ENCODE measurements around the gene SLC4A11. TPM values are rescaled to one million over a fixed set of nuclear protein-coding genes. Genes with fewer than 3 reads are reported as not detected.

SLC4A11 gene
- total RNA-seq, 2 donors from 2014 or later: 0.52 TPM; not detected in 1

DNA sequence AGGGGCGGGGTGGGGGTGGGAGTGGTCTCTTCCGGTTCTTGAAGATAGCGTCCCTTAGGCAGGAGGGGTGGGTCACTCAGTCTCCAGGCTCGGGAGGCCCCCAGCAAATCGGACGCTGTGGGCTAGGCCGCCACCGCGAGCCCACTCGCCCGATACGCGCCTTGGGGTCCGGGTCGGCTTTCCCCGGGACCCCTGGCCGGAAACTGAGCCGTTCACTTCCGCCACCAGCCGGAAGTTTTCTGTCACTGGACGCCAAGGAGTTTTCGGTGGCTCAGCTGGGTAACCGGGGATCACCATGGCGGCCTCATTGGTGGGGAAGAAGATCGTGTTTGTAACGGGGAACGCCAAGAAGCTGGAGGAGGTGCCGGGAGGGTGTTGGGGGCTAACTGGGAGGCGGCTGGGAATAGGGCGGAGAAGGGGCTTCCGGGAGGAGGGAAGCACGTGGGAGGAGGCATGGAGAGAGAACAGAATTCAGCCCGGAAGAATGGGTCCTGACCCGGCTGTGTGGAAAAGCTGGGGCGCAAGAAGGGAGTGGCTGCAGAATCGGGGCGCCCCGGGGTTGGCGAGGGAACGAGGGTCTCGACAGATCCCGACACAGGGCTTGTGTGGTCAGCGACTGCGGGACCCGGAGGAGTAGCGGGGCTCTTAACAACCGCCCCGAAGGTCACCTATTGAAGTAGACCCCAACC lies 29.6 kb downstream of the SLC4A11 start, which contains the start of gene ITPA:
ITPA (plus strand) TSS at position 242 of the 689 bp plus-strand sequence; CDS start at position 296, 54 bp downstream.
- no peaks in the 10 kb centered on the region for H3K27me3 ChIP-seq
- peak within 1 kb of the TSS; percentile 71 to 76 for H3K4me3 ChIP-seq
- no peaks in the 10 kb centered on the region for H3K9me3 ChIP-seq
- TF ChIP-seq, protein P1, sequence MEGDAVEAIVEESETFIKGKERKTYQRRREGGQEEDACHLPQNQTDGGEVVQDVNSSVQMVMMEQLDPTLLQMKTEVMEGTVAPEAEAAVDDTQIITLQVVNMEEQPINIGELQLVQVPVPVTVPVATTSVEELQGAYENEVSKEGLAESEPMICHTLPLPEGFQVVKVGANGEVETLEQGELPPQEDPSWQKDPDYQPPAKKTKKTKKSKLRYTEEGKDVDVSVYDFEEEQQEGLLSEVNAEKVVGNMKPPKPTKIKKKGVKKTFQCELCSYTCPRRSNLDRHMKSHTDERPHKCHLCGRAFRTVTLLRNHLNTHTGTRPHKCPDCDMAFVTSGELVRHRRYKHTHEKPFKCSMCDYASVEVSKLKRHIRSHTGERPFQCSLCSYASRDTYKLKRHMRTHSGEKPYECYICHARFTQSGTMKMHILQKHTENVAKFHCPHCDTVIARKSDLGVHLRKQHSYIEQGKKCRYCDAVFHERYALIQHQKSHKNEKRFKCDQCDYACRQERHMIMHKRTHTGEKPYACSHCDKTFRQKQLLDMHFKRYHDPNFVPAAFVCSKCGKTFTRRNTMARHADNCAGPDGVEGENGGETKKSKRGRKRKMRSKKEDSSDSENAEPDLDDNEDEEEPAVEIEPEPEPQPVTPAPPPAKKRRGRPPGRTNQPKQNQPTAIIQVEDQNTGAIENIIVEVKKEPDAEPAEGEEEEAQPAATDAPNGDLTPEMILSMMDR (IDR thresholded peaks at IDR 0.05): peak in 2 of 7 experiments; percentile 7 to 13
- TF ChIP-seq POLR2A (IDR thresholded peaks at IDR 0.05): peak in 1 of 3 donors; percentile 22
- intact Hi-C loops (cut with DNase I): no loop called here
- peak; percentile 55 for ATAC-seq
- DNase-seq: peak; percentile 40 to 56 (median 42)
- peak within 1 kb of the TSS; percentile 25 to 84 (median 74) for H3K27ac ChIP-seq
- H3K4me1 ChIP-seq: peaks cover 19% of the 10 kb centered on the region
- peaks cover 0 to 3% of the 10 kb centered on the region in 2 donors for H3K36me3 ChIP-seq (replicated peaks in 1 of 2; ENCODE audit: insufficient read depth in 1 of 2, low read depth in 2 of 2)
- 0% methylated on average over 41 to 48 of the region's 48 CpGs for WGBS, 2 donors

DNA sequence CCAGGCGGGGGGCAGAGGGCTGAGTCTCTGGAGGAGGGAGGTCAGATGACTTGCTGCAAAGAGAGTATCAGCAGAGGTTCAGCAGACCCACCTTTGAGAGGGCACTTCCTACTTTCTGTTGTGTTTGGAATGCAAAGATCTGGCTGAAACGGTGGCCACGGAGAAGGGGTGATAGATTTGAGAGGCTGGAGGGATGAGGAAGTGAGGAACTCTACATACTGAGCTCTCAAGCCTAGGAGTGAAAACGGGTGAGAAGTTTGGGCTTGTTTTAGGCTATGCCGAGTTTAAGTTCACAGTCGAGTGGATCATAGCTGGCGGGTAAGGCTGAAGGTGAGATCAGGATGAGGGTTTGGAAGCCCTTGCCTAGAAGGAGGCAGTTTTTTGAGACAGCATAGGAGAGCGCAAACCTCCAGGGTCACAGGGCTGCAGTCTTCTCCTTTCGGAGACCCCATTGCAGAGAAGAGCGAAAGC lies 30.2 kb downstream of the SLC4A11 start:
- H3K36me3 ChIP-seq (replicated peaks in 1 of 2; ENCODE audit: insufficient read depth in 1 of 2, low read depth in 2 of 2): peaks cover 0 to 3% of the 10 kb centered on the region in 2 donors
- peak overlapping the region in 3 of 4 donors; percentile 67 to 84 (median 81) for H3K27ac ChIP-seq
- no peak for TF ChIP-seq POLR2A (IDR thresholded peaks at IDR 0.05)
- TF ChIP-seq, protein P1 (IDR thresholded peaks at IDR 0.05): no peak
- H3K9me3 ChIP-seq: no peaks in the 10 kb centered on the region
- H3K4me3 ChIP-seq: peak overlapping the region; percentile 71 to 76
- intact Hi-C loops (cut with DNase I): no loop called here
- 3 to 6% methylated on average over 7 to 10 of the region's 10 CpGs for WGBS, 2 donors
- peaks cover 19% of the 10 kb centered on the region for H3K4me1 ChIP-seq
- DNase-seq: no peak
- no peak for ATAC-seq
- no peaks in the 10 kb centered on the region for H3K27me3 ChIP-seq

DNA sequence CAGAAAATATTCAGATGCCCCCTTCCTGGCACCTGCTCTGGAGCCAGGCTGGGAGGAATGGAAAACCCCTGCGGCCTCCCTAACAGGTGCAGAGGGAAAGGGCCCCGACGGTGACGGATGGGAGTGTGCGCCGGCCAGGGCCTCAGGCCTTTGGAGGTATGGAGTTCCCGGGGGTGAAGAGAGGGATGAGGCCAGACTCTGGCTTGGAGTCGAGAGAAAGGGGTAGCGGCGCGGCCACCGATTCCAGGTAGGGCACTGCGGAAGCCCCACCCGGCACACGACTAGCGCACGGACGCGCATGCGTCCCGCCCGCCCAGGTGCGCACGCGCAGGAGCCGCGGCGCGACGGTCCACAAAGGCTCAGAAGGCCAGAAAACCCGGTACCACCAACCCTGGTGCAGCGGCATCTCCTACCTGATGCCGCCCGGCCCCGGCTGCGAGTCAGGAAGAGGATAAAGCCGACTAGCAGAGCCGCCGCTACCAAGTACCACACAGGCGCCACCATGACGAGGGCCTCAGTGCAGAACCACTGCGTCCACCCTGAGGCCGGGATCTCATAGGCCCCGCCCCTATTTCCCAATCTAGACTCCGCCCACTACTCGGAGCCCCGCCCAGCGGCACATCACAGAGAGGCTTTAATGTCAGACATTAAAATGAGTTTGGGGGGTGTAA lies 34.7 kb downstream of the SLC4A11 start, which contains the start of gene DDRGK1:
DDRGK1 (minus strand) TSS at position 559 of the 671 bp plus-strand sequence; CDS start at position 504, 55 bp downstream.
- Histone ChIP-seq H3K27ac (peak within 1 kb of the TSS; percentile 73 to 97 (median 90)), H3K36me3 (replicated peaks in 1 of 2; ENCODE audit: insufficient read depth in 1 of 2, low read depth in 2 of 2) (peaks cover 6 to 13% of the 10 kb centered on the region in 2 donors), H3K27me3 (no peaks in the 10 kb centered on the region), H3K4me1 (peaks cover 22% of the 10 kb centered on the region), H3K9me3 (no peaks in the 10 kb centered on the region), H3K4me3 (peak within 1 kb of the TSS; percentile 56 to 95)
- intact Hi-C loops (cut with DNase I): no loop called here
- peak; percentile 88 to 93 (median 90) for DNase-seq
- TF ChIP-seq POLR2A (IDR thresholded peaks at IDR 0.05): peak; percentile 63 to 85 (median 83)
- TF ChIP-seq, protein P1 (IDR thresholded peaks at IDR 0.05): no peak
- ATAC-seq: peak; percentile 90
- 0 to 2% methylated on average over 9 to 48 of the region's 48 CpGs for WGBS, 2 donors

DNA sequence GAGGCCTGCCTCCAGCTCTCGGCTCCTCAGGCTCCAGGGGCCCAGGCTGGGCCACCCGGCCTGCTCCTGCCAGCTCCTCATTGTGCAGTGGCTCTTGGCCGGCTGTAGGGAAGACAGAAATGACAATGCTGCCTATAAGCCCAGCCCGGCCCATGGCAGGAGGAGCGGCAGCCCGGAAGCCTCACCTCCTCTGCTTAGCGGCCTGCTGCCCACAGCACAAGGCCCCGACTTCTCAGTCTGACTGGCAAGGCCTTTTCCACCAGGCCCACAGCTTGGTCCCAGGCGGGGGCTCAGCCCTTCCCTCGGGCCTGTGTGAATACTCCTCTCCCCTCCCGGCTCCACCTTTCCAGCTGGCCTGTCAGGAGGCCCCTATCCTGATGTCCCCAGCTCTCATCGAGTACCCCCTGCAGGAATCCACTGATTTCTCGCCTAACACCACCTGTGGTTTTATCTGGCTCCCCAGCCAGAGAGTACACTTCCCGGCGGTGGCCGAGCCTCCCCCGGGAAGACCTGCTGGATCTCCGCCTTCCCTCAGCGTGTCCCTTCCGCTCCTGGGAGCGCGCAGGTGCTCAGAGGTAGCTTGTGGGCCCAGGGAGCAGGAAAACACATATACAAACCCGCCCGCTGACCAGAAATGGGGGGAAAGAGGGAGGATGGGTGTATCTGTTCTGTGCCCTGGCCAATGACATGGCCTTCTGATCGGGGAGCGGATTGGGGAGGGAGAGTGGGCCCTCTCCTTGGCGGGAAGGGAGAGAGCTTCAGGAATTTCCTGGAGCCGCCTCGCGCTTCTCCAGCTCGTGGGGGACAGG lies 35.5 kb downstream of the SLC4A11 start:
- H3K27ac ChIP-seq: peak overlapping the region; percentile 73 to 97 (median 90)
- no peaks in the 10 kb centered on the region for H3K9me3 ChIP-seq
- intact Hi-C loops (cut with DNase I): no loop called here
- 3 to 5% methylated on average over 18 to 30 of the region's 31 CpGs for WGBS, 2 donors
- peak overlapping the region; percentile 56 to 95 for H3K4me3 ChIP-seq
- H3K27me3 ChIP-seq: no peaks in the 10 kb centered on the region
- H3K36me3 ChIP-seq (replicated peaks in 1 of 2; ENCODE audit: insufficient read depth in 1 of 2, low read depth in 2 of 2): peaks cover 6 to 16% of the 10 kb centered on the region in 2 donors
- no peak for TF ChIP-seq POLR2A (IDR thresholded peaks at IDR 0.05)
- TF ChIP-seq, protein P1 (IDR thresholded peaks at IDR 0.05): no peak
- H3K4me1 ChIP-seq: peaks cover 19% of the 10 kb centered on the region
- DNase-seq (peak; percentile 36 to 54 (median 42)), ATAC-seq (peak; percentile 31)
